Large intestine (tissue), 3 donors: Measurements from ENCODE around the gene DNMT3A. TPM values are rescaled to one million over a fixed set of nuclear protein-coding genes. Genes with fewer than 3 reads are reported as not detected.
"Not testable (repeated sequence)": the region's sequence is repeated elsewhere in the genome, so short reads cannot be mapped to it uniquely, and the experiment has no call there.

ENCODE experiments used
- DNase-seq, 2 donors: peaks; one replicate each; pipeline versions ENCODE4 v3.0.0 to v3.0.0-alpha.2; 2013
- H3K27ac ChIP-seq: one replicate; pipeline ENCODE4 v1.5.1; 2013; ENCODE audit warnings: low read length
- H3K27me3 ChIP-seq: 2 replicates; pipeline ENCODE4 v1.6.1; 2013; ENCODE audit warnings: low read length; ENCODE audit not compliant: control insufficient read depth, insufficient read depth
- H3K36me3 ChIP-seq: 2 replicates; pipeline ENCODE4 v1.6.1; 2013; ENCODE audit warnings: low read length; ENCODE audit not compliant: control insufficient read depth, insufficient read depth
- H3K4me1 ChIP-seq: one replicate; pipeline ENCODE4 v1.6.1; 2013; ENCODE audit warnings: low read length; ENCODE audit not compliant: control insufficient read depth, insufficient read depth
- H3K4me3 ChIP-seq: one replicate; pipeline ENCODE4 v1.5.1; 2013; ENCODE audit warnings: low read length
- H3K9me3 ChIP-seq: one replicate; pipeline ENCODE4 v1.6.1; 2013; ENCODE audit warnings: mild to moderate bottlenecking, low read depth, low read length, moderate library complexity; ENCODE audit not compliant: control insufficient read depth
- WGBS: methylation state at CpG from one replicate; pipeline ENCODE4 v1.1.5; 2013; ENCODE audit warnings: low lambda C conversion rate; ENCODE audit not compliant: insufficient coverage; 5-methylcytosine and 5-hydroxymethylcytosine counted together
- polyA plus RNA-seq: library from polyadenylated mRNA; unstranded; fragments of 120-200 nt; gene quantifications from one replicate; pipeline ENCODE4 v1.2.1, GENCODE V29; 2013

DNMT3A gene
- polyA plus RNA-seq, 1 donor: 50.2 TPM

- Histone ChIP-seq H3K4me1 (peaks cover 5% of the 10 kb centered on the region), H3K4me3 (no peak overlapping the region), H3K27ac (peak overlapping the region; percentile 27), H3K27me3 (no peaks in the 10 kb centered on the region), H3K9me3 (no peaks in the 10 kb centered on the region), H3K36me3 (peaks cover 61% of the 10 kb centered on the region)
- WGBS: 93% methylated on average over 3 of the region's 27 CpGs
- no peak for DNase-seq
Observed at GRCh38 chr2:25274868-25275574, 66.7 kb downstream of the DNMT3A start.

DNA sequence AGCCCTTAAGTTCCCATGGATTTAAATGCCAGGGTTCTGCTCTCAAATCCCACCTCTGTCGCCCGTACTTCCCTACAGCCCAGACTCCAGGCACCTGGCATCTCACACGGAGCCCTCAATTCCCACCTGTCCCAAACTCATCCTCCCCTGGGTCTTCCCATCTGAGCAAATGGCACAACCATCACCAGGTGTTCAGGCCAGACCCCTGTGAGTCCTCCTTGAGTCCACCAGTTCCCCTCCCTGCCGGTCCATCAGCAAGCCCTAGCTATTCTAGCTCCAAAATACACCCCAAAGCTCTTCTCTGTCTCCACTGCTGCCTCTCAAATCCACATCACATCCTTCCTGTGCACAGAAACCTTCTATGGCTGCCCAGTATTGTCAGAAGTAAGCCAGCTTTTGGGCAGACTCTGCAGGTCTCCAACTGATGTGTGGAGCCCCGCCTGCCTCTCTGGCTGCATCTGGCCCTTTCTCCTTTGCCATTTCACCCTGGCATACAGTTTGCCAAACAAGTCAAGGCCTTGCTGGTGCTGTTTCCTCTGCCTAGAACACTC is 67.7 kb downstream of the DNMT3A start:
- H3K4me1 ChIP-seq: peaks cover 5% of the 10 kb centered on the region
- H3K36me3 ChIP-seq: peaks cover 64% of the 10 kb centered on the region
- no peak overlapping the region for H3K4me3 ChIP-seq
- no peak for DNase-seq
- H3K27me3 ChIP-seq: no peaks in the 10 kb centered on the region
- no CpG with 5 or more reads among the region's 5 CpGs for WGBS
- H3K9me3 ChIP-seq: no peaks in the 10 kb centered on the region
- H3K27ac ChIP-seq: no peak overlapping the region

- H3K36me3 ChIP-seq: peaks cover 78% of the 10 kb centered on the region
- WGBS: no CpG with 5 or more reads among the region's 9 CpGs
- H3K27ac ChIP-seq: not testable (repeated sequence)
Observed at GRCh38 chr2:25272705-25273104, 69.0 kb downstream of the DNMT3A start.

DNA sequence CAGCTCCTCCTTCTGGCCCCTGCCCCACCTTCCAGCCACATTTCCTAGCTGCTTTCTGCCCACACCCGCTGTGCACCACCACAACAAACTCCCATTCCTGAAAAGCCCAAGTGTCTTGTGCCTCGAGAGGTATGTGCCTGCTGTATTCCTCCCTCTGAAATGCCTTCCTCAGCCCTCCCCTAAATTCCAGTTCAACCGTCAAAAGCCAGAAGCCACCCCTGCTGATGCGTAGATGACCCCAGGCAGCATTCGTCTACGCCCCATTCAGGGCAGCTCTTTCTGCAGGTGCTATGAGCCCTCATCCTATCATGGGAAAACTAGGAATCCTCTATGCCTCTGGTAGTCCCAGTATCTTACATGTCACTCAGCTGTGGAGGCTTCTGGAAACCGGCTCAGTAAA is 71.7 kb downstream of the DNMT3A start:
- Histone ChIP-seq H3K27ac (no peak overlapping the region), H3K27me3 (no peaks in the 10 kb centered on the region), H3K4me3 (no peak overlapping the region), H3K4me1 (no peaks in the 10 kb centered on the region), H3K36me3 (peaks cover 82% of the 10 kb centered on the region), H3K9me3 (no peaks in the 10 kb centered on the region)
- no CpG with 5 or more reads among the region's 7 CpGs for WGBS
- DNase-seq: no peak

More at GRCh38 chr2:25272705-25273104, 69.0 kb downstream of the DNMT3A start:
- not testable (repeated sequence) for DNase-seq, H3K4me1 ChIP-seq, H3K4me3 ChIP-seq, H3K9me3 ChIP-seq, H3K27me3 ChIP-seq

- 100% methylated on average over 1 of the region's 3 CpGs for WGBS
- no peaks in the 10 kb centered on the region for H3K4me1 ChIP-seq
- no peaks in the 10 kb centered on the region for H3K9me3 ChIP-seq
- no peak overlapping the region for H3K27ac ChIP-seq
- no peak overlapping the region for H3K4me3 ChIP-seq
- peaks cover 74% of the 10 kb centered on the region for H3K36me3 ChIP-seq
- DNase-seq: no peak
- no peaks in the 10 kb centered on the region for H3K27me3 ChIP-seq
Observed at GRCh38 chr2:25269233-25269632, 72.5 kb downstream of the DNMT3A start.

DNA sequence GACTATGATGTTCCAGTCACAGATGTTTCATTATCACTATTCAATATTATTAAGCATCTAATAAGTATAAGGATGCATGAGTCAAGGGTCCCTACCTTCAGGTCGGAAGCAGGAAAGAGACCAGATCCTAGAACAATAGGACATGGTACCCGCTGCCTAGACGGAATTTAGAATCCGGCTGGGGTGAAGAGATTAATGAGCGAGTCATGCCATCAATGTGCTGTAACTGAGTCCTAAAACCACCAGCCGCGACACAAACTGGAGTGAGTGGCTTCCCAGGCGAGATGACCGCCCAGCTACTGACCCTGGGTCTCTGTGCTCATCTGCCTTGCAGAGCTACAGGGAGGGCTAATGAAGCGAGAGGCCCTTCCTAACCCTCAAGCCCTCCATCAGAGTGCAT is 73.6 kb downstream of the DNMT3A start:
- H3K9me3 ChIP-seq: no peaks in the 10 kb centered on the region
- H3K27me3 ChIP-seq: no peaks in the 10 kb centered on the region
- no peaks in the 10 kb centered on the region for H3K4me1 ChIP-seq
- no peak overlapping the region for H3K27ac ChIP-seq
- no CpG with 5 or more reads among the region's 10 CpGs for WGBS
- H3K36me3 ChIP-seq: peaks cover 70% of the 10 kb centered on the region
- DNase-seq: no peak
- no peak overlapping the region for H3K4me3 ChIP-seq

GRCh38 chr2:25266399-25266798 is 75.3 kb downstream of the DNMT3A start:
- H3K9me3 ChIP-seq: no peaks in the 10 kb centered on the region
- no peak overlapping the region for H3K27ac ChIP-seq
- no peak overlapping the region for H3K4me3 ChIP-seq
- no peaks in the 10 kb centered on the region for H3K4me1 ChIP-seq
- no peak for DNase-seq
- H3K36me3 ChIP-seq: peaks cover 62% of the 10 kb centered on the region
- H3K27me3 ChIP-seq: no peaks in the 10 kb centered on the region

GRCh38 chr2:25265802-25266201 is 75.9 kb downstream of the DNMT3A start:
- H3K36me3 ChIP-seq: peaks cover 57% of the 10 kb centered on the region
- no peak for DNase-seq
- no peak overlapping the region for H3K27ac ChIP-seq
- no peaks in the 10 kb centered on the region for H3K4me1 ChIP-seq
- H3K9me3 ChIP-seq: no peaks in the 10 kb centered on the region
- whole genome bisulfite sequencing: no CpG with 5 or more reads among the region's 2 CpGs
- H3K4me3 ChIP-seq: no peak overlapping the region
- H3K27me3 ChIP-seq: no peaks in the 10 kb centered on the region

DNA sequence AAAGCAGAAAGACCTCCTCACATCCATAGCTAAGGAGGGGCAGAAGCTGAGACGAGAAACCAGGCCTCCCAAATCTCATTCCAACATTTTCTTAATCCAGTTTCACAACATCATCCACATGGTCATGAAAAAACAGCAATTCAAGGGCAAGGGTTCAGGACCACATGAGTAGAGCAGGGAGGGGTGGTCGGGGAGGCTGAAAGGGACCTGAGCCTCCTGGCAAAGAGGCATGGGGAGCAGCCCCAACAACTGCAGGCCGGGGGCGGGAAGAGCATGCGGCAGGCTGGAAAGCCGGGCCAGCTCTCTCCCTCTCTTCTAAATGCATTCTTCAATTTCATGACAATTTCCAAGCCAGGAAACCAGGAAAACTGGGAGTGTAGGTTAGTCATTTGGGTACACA is 76.7 kb downstream of the DNMT3A start:
- Histone ChIP-seq H3K4me1 (no peaks in the 10 kb centered on the region), H3K36me3 (peaks cover 57% of the 10 kb centered on the region), H3K9me3 (no peaks in the 10 kb centered on the region), H3K4me3 (no peak overlapping the region), H3K27me3 (no peaks in the 10 kb centered on the region), H3K27ac (no peak overlapping the region)
- no CpG with 5 or more reads among the region's 6 CpGs for WGBS
- DNase-seq: no peak

GRCh38 chr2:25262288-25262687 is 79.4 kb downstream of the DNMT3A start:
- WGBS: 67% methylated on average over 1 of the region's 1 CpG
- Histone ChIP-seq H3K4me1 (peaks cover 3% of the 10 kb centered on the region), H3K4me3 (no peak overlapping the region), H3K36me3 (peaks cover 52% of the 10 kb centered on the region), H3K27me3 (no peaks in the 10 kb centered on the region), H3K27ac (no peak overlapping the region), H3K9me3 (no peaks in the 10 kb centered on the region)
- no peak for DNase-seq

GRCh38 chr2:25259737-25260124 is 82.0 kb downstream of the DNMT3A start:
- no peak overlapping the region for H3K4me3 ChIP-seq

More at GRCh38 chr2:25259737-25260124, 82.0 kb downstream of the DNMT3A start:
- H3K36me3 ChIP-seq: peaks cover 55% of the 10 kb centered on the region
- DNase-seq: no peak
- no CpG with 5 or more reads among the region's 7 CpGs for WGBS
- no peaks in the 10 kb centered on the region for H3K27me3 ChIP-seq
- peaks cover 11% of the 10 kb centered on the region for H3K4me1 ChIP-seq
- no peaks in the 10 kb centered on the region for H3K9me3 ChIP-seq
- H3K27ac ChIP-seq: no peak overlapping the region
